K562 (cell line): ENCODE measurements around the gene ANKS1B. TPM values are rescaled to one million over a fixed set of nuclear protein-coding genes. Genes with fewer than 3 reads are reported as not detected.

Experiments used
- ATAC-seq: fragments of 200-7000 bp; cut with Tn5 transposase; 3 replicates; pipeline ENCODE4 v1.9.1; 2020; ENCODE audit warnings: moderate library complexity
- BruUV-seq: library from RNA; stranded (reverse); fragments of 400-500 nt; replicated peaks from 2 replicates; lab custom pipeline; 2021; lab: Mats Ljungman, UMichigan
- CTCF ChIA-PET: fragments of 300-600 bp; formaldehyde crosslinking; extraction: SDS; loops from one replicate; lab custom pipeline; 2021; ENCODE audit warnings: low intra/inter-chr PET ratio; lab: Yijun Ruan, JAX
- POLR2A ChIA-PET: fragments of 300-600, 350-650 bp; sonication (Branson Sonifier 250); formaldehyde crosslinking; extraction: SDS; loops from one replicate; lab custom pipeline; 2021; ENCODE audit warnings: antibody characterized with exemption, inconsistent platforms; lab: Yijun Ruan, JAX
- DNase-seq, 4 experiments: peaks; one replicate each; pipeline versions ENCODE4 v3.0.0 to v3.0.0-alpha.2; 2011 to 2018; ENCODE audit warnings: low spot score in 3 of 4, mixed read lengths in 3 of 4; ENCODE audit errors: extremely low read depth in 1 of 4
- FAIRE-seq: peaks from 2 replicates; lab custom pipeline; 2011; peaks lifted over from hg19 to GRCh38; lab: Jason Lieb, UNC
- H2AFZ ChIP-seq: 2 replicates; pipeline ENCODE4 v1.6.0; 2011; ENCODE audit warnings: low read depth, low read length, control low read depth, inconsistent platforms
- H3K27ac ChIP-seq: fragments of 200-600 bp; 3 replicates; pipeline ENCODE4 v1.8.0; 2011; ENCODE audit warnings: low read depth, mild to moderate bottlenecking, control low read depth, inconsistent platforms, low read length, moderate library complexity, mixed read lengths; ENCODE audit errors: extremely low read depth
- H3K27me3 ChIP-seq, 2 experiments: fragments of 300-600 bp in 1 of 2; 2 replicates in 1 of 2; 3 replicates in 1 of 2; pipeline versions ENCODE4 v1.6.0 to v1.8.0; 2011; ENCODE audit warnings: inconsistent platforms in 2 of 2, low read length in 2 of 2, mild to moderate bottlenecking in 1 of 2, mixed read lengths in 1 of 2, moderate library complexity in 1 of 2; ENCODE audit not compliant: control insufficient read depth in 2 of 2, insufficient read depth in 2 of 2
- H3K36me3 ChIP-seq: fragments of 300-600 bp; 3 replicates; pipeline ENCODE4 v1.8.0; 2011; ENCODE audit warnings: mild to moderate bottlenecking, low read length, inconsistent platforms; ENCODE audit not compliant: control insufficient read depth, insufficient read depth
- H3K4me1 ChIP-seq, 2 experiments: fragments of 200-600 bp in 1 of 2; replicated peaks in 1 of 2; 2 replicates in 1 of 2; 3 replicates in 1 of 2; pipeline versions ENCODE4 v1.5.1 to v1.8.0; 2011; ENCODE audit warnings: inconsistent platforms in 2 of 2, low read length in 2 of 2, mild to moderate bottlenecking in 1 of 2, mixed read lengths in 1 of 2, moderate library complexity in 1 of 2; ENCODE audit not compliant: control insufficient read depth in 2 of 2, insufficient read depth in 2 of 2
- H3K4me2 ChIP-seq: 2 replicates; pipeline ENCODE4 v1.6.1; 2011; ENCODE audit warnings: low read length, control low read depth, inconsistent platforms, mixed read lengths; ENCODE audit not compliant: insufficient read depth
- H3K4me3 ChIP-seq: fragments of 200-600 bp; sonication (generic), shearing (Covaris generic); 2 replicates; pipeline ENCODE4 v1.5.1; 2016; ENCODE audit warnings: control low read depth, inconsistent platforms
- H3K79me2 ChIP-seq: fragments of 200-600 bp; 3 replicates; pipeline ENCODE4 v1.8.0; 2011; ENCODE audit warnings: low read length, inconsistent platforms; ENCODE audit not compliant: control insufficient read depth, insufficient read depth
- H3K9ac ChIP-seq, 2 experiments: 2 replicates each; pipeline versions ENCODE4 v1.6.0 to v1.6.1; 2011; ENCODE audit warnings: low read depth in 2 of 2, low read length in 2 of 2, control low read depth in 1 of 2, inconsistent platforms in 1 of 2, mild to moderate bottlenecking in 1 of 2, mixed read lengths in 1 of 2; ENCODE audit not compliant: insufficient read depth in 1 of 2
- H3K9me1 ChIP-seq: one replicate; pipeline ENCODE4 v1.6.0; 2011; ENCODE audit warnings: inconsistent platforms, mild to moderate bottlenecking, low read length, moderate library complexity; ENCODE audit not compliant: control insufficient read depth, insufficient read depth
- H3K9me3 ChIP-seq: replicated peaks from 2 replicates; pipeline ENCODE4 v1.5.1; 2011; ENCODE audit warnings: low read depth, low read length, inconsistent platforms; ENCODE audit not compliant: control insufficient read depth, insufficient read depth
- H4K20me1 ChIP-seq: replicated peaks from 2 replicates; pipeline ENCODE4 v1.6.1; 2011; ENCODE audit warnings: low read length, inconsistent platforms, mixed read lengths; ENCODE audit not compliant: control insufficient read depth, insufficient read depth
- CCNT2 ChIP-seq: IDR thresholded peaks from 2 replicates; pipeline ENCODE4 v1.6.1; 2011; ENCODE audit warnings: borderline replicate concordance, low read depth, mild to moderate bottlenecking, moderate library complexity, mixed read lengths, low read length; ENCODE audit not compliant: insufficient read length; ENCODE audit errors: extremely low read depth
- EHMT2 ChIP-seq: fragments of 450-650 bp; IDR thresholded peaks from 2 replicates; pipeline ENCODE4 v1.6.1; 2018; ENCODE audit warnings: antibody characterized with exemption
- EZH2 ChIP-seq: IDR thresholded peaks from 2 replicates; pipeline ENCODE4 v1.6.1; 2012; ENCODE audit warnings: low read depth, mild to moderate bottlenecking, inconsistent platforms, low read length, borderline replicate concordance
- FOXK2 ChIP-seq, 2 experiments: fragments of 450-650 bp; IDR thresholded peaks in 1 of 2; conservative IDR thresholded peaks in 1 of 2; 2 replicates each; pipeline ENCODE4 v1.6.1; 2016; ENCODE audit warnings: low read depth in 2 of 2, mild to moderate bottlenecking in 1 of 2
- HBP1 ChIP-seq: fragments of 450-650 bp; formaldehyde crosslinking; IDR thresholded peaks from 2 replicates; pipeline ENCODE4 v1.4.0; 2022; ENCODE audit warnings: missing genetic modification characterization
- HDAC1 ChIP-seq, 2 experiments: fragments of 450-650 bp; IDR thresholded peaks; 2 replicates each; pipeline ENCODE4 v1.6.1; 2016 to 2017; ENCODE audit warnings: inconsistent platforms in 1 of 2, mild to moderate bottlenecking in 1 of 2, moderate library complexity in 1 of 2
- LCOR ChIP-seq: sonication (generic); formaldehyde crosslinking; IDR thresholded peaks from 2 replicates; pipeline ENCODE4 v1.8.0; 2022; ENCODE audit warnings: mild to moderate bottlenecking, missing genetic modification reagents
- NCOA4 ChIP-seq: fragments of 450-650 bp; IDR thresholded peaks from 2 replicates; pipeline ENCODE4 v1.6.1; 2018; ENCODE audit warnings: mild to moderate bottlenecking; ENCODE audit not compliant: partially characterized antibody
- NFIC ChIP-seq: fragments of 450-650 bp; IDR thresholded peaks from 2 replicates; pipeline ENCODE4 v1.6.1; 2017; ENCODE audit warnings: mild to moderate bottlenecking, inconsistent platforms
- PTTG1 ChIP-seq: fragments of 450-650 bp; IDR thresholded peaks from 2 replicates; pipeline ENCODE4 v1.6.1; 2016; ENCODE audit warnings: low read depth, mild to moderate bottlenecking, missing genetic modification characterization, missing compliant biosample characterization
- REST ChIP-seq, 2 experiments: fragments of 450-650 bp; formaldehyde crosslinking in 1 of 2; IDR thresholded peaks; 2 replicates each; pipeline versions ENCODE4 v1.4.0 to v1.6.1; 2014 to 2020; ENCODE audit warnings: mild to moderate bottlenecking in 2 of 2, borderline replicate concordance in 1 of 2, low read depth in 1 of 2
- ZBTB17 ChIP-seq: fragments of 450-650 bp; formaldehyde crosslinking; IDR thresholded peaks from 2 replicates; pipeline ENCODE4 v1.4.0; 2020; ENCODE audit warnings: mild to moderate bottlenecking
- ZNF175 ChIP-seq: fragments of 200-800 bp; sonication (Bioruptor generic); IDR thresholded peaks from 2 replicates; pipeline ENCODE4 v1.6.1; 2016; ENCODE audit warnings: low read depth, mild to moderate bottlenecking, missing genetic modification characterization, missing compliant biosample characterization
- WGBS: fragments of 100-300 bp; shearing (Covaris generic); methylation state at CpG from one replicate; pipeline ENCODE4 v1.1.6; 2016; ENCODE audit warnings: low coverage, mixed read lengths; ENCODE audit not compliant: insufficient coverage; ENCODE audit errors: missing lambda C conversion rate; 5-methylcytosine and 5-hydroxymethylcytosine counted together
- in situ Hi-C: fragments of 300-500 bp; cut with MboI; formaldehyde crosslinking; loops from 4 replicates; pipeline ENCODE4 v1.15.0; 2018; ENCODE audit warnings: inconsistent platforms, mixed read lengths
- intact Hi-C: fragments of 100-400 bp; cut with micrococcal nuclease; formaldehyde crosslinking; loops from 2 replicates; pipeline ENCODE4 v1.14.2; 2022
- polyA plus RNA-seq, 8 experiments: library from polyadenylated mRNA; depleted of rRNA in 4 of 8; stranded (reverse) in 5 of 8; unstranded in 3 of 8; fragments of >200 nt; fragmentation: Nextera tagmentation in 2 of 8; fragmentation: Illumina TruSeq in 1 of 8; extraction: Ambion mirVana in 2 of 8; extraction: Trizol in 1 of 8; gene quantifications; 2 replicates each; pipeline versions ENCODE4 v1.2.1 to v1.2.3, GENCODE V29; 2011 to 2014; ENCODE audit warnings: inconsistent platforms in 1 of 8, missing spikeins in 1 of 8
- total RNA-seq, 7 experiments: library from RNA; depleted of rRNA in 6 of 7; stranded (reverse); fragments of >200 nt in 6 of 7; fragmentation: Illumina TruSeq in 2 of 7; extraction: Trizol in 2 of 7; gene quantifications; 2 replicates each; pipeline versions ENCODE4 v1.2.1 to v1.2.3, GENCODE V29; 2011 to 2021; ENCODE audit warnings: low replicate concordance in 1 of 7

Gene ANKS1B
- total and polyA plus RNA-seq, 9 of the 15 experiments (the other 6 are each of a cell fraction or from before 2014, with no cell fraction given), result 0.04 to 0.47 (median 0.28) TPM; not detected in 4

- no peak for TF ChIP-seq HBP1
- no peak for TF ChIP-seq PTTG1 (tag)
- no peak for TF ChIP-seq CCNT2
- TF ChIP-seq LCOR, result no peak
- peak; percentile 75 for TF ChIP-seq EHMT2
- TF ChIP-seq NCOA4, result no peak
- no peak for TF ChIP-seq ZBTB17
- no peak for TF ChIP-seq HDAC1 (IDR thresholded peaks at IDR 0.05)
- TF ChIP-seq NFIC, result no peak
Observed at GRCh38 chr12:98901189-98901588, 1083.5 kb downstream of the ANKS1B start (continued).

- POLR2A ChIA-PET, result interaction anchor here (0.6 kb wide), 1 partner anchor 138 kb away, joined by 3 read pairs; no protein-coding TSS in a partner anchor
- ATAC-seq (no peak), DNase-seq (no peak), FAIRE-seq (no peak)
- no peak overlapping the region for H3K27ac ChIP-seq
- H3K27me3 ChIP-seq, result peaks cover 0 to 10% of the 10 kb centered on the region in 2 experiments; a peak in 2 of 5 replicates
- WGBS, result 0% methylated on average over 3 of the region's 3 CpGs
- TF ChIP-seq EHMT2 (peak; percentile 52; the same call in 1 of the 2 replicates), EZH2 (no peak), REST (IDR thresholded peaks at IDR 0.05; ENCODE audit: borderline replicate concordance) (peak; percentile 81), REST (CRISPR knock-in tag; IDR thresholded peaks at IDR 0.05; ENCODE audit: low read depth) (no peak), FOXK2 (conservative IDR thresholded peaks at IDR 0.05 in 1 of 2, IDR thresholded peaks at IDR 0.05 in 1 of 2; ENCODE audit: low read depth in 2 of 2) (no peak), ZNF175 (CRISPR knock-in tag) (no peak)
- no peaks in the 10 kb centered on the region for H4K20me1 ChIP-seq
- no peaks in the 10 kb centered on the region for H3K9me1 ChIP-seq
- no peak overlapping the region for H3K9ac ChIP-seq
- CTCF ChIA-PET, result no interaction called here
- in situ Hi-C loops (no loop called here), intact Hi-C loops (no loop called here)
- no peaks in the 10 kb centered on the region for H3K9me3 ChIP-seq
- H3K4me1 ChIP-seq, result no peaks in the 10 kb centered on the region
- H3K79me2 ChIP-seq, result no peaks in the 10 kb centered on the region
- no peak overlapping the region for H3K4me3 ChIP-seq
- H3K4me2 ChIP-seq, result no peak overlapping the region
- no peaks in the 10 kb centered on the region for H3K36me3 ChIP-seq
- no TSS peak for BruUV-seq
- no peak overlapping the region for H2AFZ ChIP-seq
Observed at GRCh38 chr12:98896938-98897337, 1087.8 kb downstream of the ANKS1B start.
